HL-60 (cell line): ENCODE results near the gene MRPL33.
"Not testable (repeated sequence)": the region's sequence is repeated elsewhere in the genome, so short reads cannot be mapped to it uniquely, and the experiment has no call there.

Source experiments
- DNase-seq, 2 experiments: peaks; one replicate each; pipeline ENCODE4 v3.0.0-alpha.2; 2010 to 2020; ENCODE audit warnings: low read depth in 1 of 2, low spot score in 1 of 2
- H3K27ac ChIP-seq: fragments of 250-450 bp; sonication (Bioruptor Pico); replicated peaks from 2 replicates; pipeline ENCODE4 v1.5.1; 2020; ENCODE audit warnings: mild to moderate bottlenecking, moderate library complexity
- H3K27me3 ChIP-seq: fragments of 250-450 bp; sonication (Bioruptor Pico); 2 replicates; pipeline ENCODE4 v1.5.1; 2021; ENCODE audit warnings: mild to moderate bottlenecking, moderate library complexity; ENCODE audit not compliant: insufficient read depth, poor library complexity, severe bottlenecking
- H3K4me3 ChIP-seq: replicated peaks from 2 replicates; pipeline ENCODE4 v1.5.1; 2011; ENCODE audit warnings: mild to moderate bottlenecking, control low read depth, low read length; ENCODE audit not compliant: insufficient read depth
- GABPA ChIP-seq: IDR thresholded peaks from 2 replicates; pipeline ENCODE4 v1.6.1; 2012; ENCODE audit warnings: low read depth
- POLR2AphosphoS5 ChIP-seq: IDR thresholded peaks from 2 replicates; pipeline ENCODE4 v1.6.1; 2012; ENCODE audit warnings: low read depth
- SPI1 ChIP-seq: IDR thresholded peaks from 2 replicates; pipeline ENCODE4 v1.6.1; 2012; ENCODE audit warnings: low read depth, mild to moderate bottlenecking, borderline replicate concordance
- TF ChIP-seq, protein P1 (sequence below): IDR thresholded peaks from 2 replicates; pipeline ENCODE4 v1.6.1; 2012; ENCODE audit warnings: low read depth; ENCODE audit not compliant: insufficient replicate concordance
- TF ChIP-seq, protein P2 (sequence below): IDR thresholded peaks from one replicate; pipeline ENCODE4 v1.5.1; 2011; ENCODE audit warnings: low read length, control low read depth, inconsistent platforms; ENCODE audit not compliant: insufficient read depth

The MRPL33 gene

DNA sequence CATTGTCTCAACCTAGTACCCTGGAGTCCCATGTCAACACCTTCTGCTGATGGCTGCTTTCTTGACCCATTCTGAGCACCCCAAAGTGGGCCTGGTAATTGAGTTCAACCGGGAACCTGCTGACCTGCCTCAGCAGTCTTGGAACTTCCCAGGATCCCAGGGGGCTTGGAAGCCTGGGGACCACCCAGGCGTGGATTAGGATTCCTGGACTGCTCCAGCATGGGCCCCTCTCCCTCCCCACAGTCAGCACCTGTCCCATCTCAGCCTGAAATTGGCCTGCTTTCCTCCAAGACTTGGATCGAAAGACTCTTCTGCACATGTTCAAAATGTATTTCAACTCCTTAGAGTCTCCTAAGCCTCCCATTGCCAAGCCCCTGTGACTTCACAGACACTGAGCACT, 15.4 kb upstream of the MRPL33 start:
- Histone ChIP-seq H3K27me3 (no peaks in the 10 kb centered on the region), H3K4me3 (no peak overlapping the region), H3K27ac (peak overlapping the region; percentile 61)
- TF ChIP-seq GABPA (no peak), SPI1 (no peak), POLR2AphosphoS5 (no peak)
- no peak for DNase-seq

DNA sequence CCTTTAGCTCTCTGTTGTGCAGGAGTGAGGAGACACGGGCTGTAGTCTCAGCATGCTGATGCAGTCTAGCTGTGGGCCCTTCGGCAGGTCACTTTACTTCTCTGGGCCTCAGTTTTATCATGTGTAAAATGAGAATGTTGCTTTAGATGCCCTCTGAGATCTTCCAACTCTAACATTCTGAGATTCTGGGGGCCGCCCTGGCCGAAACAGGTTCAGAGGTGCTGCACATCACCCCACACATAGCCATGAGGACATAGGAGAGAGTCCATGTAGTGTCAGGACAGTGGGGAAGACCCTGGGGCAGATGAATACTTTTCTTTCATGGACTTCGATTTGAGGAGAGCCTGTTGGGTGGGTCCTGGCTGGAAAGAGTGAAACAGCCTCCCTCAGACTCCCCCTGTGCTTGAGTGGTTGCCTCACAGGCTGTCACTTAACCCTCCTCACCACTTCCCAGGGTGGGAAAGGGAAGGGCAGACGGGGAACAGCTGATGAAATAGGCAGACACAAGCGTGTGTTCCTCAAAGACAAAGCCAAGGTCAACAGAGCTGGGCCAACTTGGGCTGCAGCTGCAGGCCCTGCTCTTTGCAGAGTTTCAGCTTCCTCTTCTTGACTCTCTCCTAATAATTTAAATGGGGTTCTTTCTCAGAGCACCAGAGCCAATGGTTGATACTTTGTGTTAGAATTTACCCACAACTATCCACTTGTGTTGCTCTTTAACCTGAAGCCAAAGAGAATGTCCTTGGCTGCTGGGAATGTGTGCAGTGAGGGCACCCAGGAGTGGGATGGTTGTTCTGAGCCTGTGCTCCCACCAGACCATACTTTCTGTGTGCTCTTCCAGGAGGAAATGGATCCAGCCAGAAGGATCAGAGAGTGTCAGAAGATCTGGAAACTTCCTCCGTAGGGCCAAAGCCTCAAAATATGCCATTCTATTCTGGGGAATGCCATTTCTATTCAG, 14.7 kb upstream of the MRPL33 start:
- H3K27ac ChIP-seq = peak overlapping the region; percentile 61
- TF ChIP-seq, protein P1, sequence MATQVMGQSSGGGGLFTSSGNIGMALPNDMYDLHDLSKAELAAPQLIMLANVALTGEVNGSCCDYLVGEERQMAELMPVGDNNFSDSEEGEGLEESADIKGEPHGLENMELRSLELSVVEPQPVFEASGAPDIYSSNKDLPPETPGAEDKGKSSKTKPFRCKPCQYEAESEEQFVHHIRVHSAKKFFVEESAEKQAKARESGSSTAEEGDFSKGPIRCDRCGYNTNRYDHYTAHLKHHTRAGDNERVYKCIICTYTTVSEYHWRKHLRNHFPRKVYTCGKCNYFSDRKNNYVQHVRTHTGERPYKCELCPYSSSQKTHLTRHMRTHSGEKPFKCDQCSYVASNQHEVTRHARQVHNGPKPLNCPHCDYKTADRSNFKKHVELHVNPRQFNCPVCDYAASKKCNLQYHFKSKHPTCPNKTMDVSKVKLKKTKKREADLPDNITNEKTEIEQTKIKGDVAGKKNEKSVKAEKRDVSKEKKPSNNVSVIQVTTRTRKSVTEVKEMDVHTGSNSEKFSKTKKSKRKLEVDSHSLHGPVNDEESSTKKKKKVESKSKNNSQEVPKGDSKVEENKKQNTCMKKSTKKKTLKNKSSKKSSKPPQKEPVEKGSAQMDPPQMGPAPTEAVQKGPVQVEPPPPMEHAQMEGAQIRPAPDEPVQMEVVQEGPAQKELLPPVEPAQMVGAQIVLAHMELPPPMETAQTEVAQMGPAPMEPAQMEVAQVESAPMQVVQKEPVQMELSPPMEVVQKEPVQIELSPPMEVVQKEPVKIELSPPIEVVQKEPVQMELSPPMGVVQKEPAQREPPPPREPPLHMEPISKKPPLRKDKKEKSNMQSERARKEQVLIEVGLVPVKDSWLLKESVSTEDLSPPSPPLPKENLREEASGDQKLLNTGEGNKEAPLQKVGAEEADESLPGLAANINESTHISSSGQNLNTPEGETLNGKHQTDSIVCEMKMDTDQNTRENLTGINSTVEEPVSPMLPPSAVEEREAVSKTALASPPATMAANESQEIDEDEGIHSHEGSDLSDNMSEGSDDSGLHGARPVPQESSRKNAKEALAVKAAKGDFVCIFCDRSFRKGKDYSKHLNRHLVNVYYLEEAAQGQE = no peak
- TF ChIP-seq POLR2AphosphoS5 = peak; percentile 91
- TF ChIP-seq SPI1 = peak; percentile 74; the same call in 1 of the 2 replicates
- TF ChIP-seq, protein P2, sequence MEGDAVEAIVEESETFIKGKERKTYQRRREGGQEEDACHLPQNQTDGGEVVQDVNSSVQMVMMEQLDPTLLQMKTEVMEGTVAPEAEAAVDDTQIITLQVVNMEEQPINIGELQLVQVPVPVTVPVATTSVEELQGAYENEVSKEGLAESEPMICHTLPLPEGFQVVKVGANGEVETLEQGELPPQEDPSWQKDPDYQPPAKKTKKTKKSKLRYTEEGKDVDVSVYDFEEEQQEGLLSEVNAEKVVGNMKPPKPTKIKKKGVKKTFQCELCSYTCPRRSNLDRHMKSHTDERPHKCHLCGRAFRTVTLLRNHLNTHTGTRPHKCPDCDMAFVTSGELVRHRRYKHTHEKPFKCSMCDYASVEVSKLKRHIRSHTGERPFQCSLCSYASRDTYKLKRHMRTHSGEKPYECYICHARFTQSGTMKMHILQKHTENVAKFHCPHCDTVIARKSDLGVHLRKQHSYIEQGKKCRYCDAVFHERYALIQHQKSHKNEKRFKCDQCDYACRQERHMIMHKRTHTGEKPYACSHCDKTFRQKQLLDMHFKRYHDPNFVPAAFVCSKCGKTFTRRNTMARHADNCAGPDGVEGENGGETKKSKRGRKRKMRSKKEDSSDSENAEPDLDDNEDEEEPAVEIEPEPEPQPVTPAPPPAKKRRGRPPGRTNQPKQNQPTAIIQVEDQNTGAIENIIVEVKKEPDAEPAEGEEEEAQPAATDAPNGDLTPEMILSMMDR = no peak
- no peak for TF ChIP-seq GABPA
- H3K4me3 ChIP-seq = no peak overlapping the region
- DNase-seq = peak; percentile 94 to 96
- no peaks in the 10 kb centered on the region for H3K27me3 ChIP-seq

DNA sequence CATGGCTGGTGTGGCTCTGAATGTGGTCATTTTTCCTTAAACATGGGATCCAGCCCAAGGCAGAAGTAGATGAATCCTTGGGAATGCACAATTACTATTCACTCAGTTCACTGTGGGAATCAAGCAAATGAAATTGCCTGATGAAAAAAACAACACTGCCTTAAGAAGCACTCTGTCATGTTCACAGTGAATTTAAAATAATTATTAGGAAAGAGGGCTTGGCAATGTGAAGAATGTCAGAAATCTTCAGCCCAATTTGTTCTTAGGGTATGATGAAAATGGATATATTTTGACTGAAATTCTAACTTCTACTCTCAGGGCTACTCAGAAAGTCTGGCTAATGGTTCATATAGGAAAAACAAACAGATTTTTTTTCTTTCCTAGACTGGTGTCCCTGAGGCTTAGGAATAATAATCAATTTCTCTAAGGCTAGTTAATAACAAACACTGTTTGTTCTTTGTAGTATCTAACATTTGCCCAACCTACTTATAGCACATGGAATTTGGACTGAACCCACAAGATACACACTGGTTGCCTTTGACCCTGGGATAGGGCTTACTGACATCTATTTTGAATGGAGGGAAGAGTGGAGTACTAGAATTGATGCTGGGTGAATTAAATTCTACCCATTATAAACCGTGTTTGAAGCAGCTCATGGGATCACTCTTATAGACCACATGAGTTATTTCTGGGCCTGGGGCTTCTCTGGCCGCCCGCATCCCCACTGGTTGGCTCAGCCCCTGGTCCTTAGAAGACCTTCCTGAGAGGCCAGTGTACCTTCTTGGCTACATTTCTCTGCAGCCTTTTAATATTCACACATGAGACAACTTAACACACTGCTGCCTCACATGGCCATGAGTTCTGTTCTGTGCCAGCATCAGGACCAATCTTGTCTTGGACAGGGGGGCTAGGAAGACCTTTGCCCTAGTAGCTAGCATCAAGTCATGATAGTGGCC, 8.3 kb upstream of the MRPL33 start:
- Histone ChIP-seq H3K27ac (no peak overlapping the region), H3K27me3 (no peaks in the 10 kb centered on the region), H3K4me3 (no peak overlapping the region)
- TF ChIP-seq SPI1 (no peak), POLR2AphosphoS5 (no peak), GABPA (no peak)
- TF ChIP-seq, protein P1 = no peak
- TF ChIP-seq, protein P2 = no peak
- no peak for DNase-seq

DNA sequence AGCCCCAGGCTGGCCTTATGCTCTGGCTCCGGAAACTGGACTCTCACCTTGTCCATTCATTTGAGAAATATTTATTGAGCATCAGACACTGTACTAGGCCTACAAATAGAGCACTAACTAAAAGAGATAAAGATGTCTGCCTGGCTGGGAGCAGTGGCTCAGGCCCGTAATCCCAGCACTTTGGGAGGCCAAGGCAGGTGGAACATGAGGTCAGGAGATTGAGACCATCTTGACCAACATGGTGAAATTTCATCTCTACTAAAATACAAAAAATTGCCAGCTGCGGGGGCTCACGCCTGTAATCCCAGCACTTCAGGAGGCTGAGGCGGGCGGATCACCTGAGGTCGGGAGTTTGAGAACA, 7.6 kb upstream of the MRPL33 start:
- DNase-seq = no peak
- Histone ChIP-seq H3K27ac (no peak overlapping the region), H3K4me3 (no peak overlapping the region), H3K27me3 (no peaks in the 10 kb centered on the region)
- TF ChIP-seq, protein P1 = no peak
- TF ChIP-seq GABPA (no peak), POLR2AphosphoS5 (no peak), SPI1 (no peak)
- TF ChIP-seq, protein P2 = no peak

DNA sequence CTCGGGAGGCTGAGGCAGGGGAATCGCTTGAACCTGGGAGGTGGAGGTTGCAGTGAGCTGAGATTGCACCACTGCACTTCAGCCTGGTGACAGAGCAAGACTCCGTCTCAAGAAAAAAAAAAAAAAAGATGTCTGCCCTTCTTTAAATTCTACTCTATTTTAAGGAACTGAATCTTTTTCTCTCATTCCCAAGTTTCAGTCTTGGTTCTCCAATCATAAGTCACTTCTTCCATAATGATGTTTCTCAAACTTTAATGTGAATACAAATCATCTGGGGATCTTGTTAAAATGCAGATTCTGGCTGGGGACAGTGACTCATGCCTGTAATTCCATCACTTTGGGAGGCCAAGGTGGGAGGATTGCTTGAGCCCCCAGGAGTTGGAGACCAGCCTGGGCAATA, 7.0 kb upstream of the MRPL33 start:
- H3K27me3 ChIP-seq, DNase-seq, H3K27ac ChIP-seq, H3K4me3 ChIP-seq: not testable (repeated sequence)
